ENCODE measurements around the gene TDP2. TPM values are rescaled to one million over a fixed set of nuclear protein-coding genes. Genes with fewer than 3 reads are reported as not detected.
A peak's percentile ranks its signal among the peaks of the same experiment; 100 is the strongest.
"Not testable (repeated sequence)": the region's sequence is repeated elsewhere in the genome, so short reads cannot be mapped to it uniquely, and the experiment has no call there.

Gene TDP2, protein sequence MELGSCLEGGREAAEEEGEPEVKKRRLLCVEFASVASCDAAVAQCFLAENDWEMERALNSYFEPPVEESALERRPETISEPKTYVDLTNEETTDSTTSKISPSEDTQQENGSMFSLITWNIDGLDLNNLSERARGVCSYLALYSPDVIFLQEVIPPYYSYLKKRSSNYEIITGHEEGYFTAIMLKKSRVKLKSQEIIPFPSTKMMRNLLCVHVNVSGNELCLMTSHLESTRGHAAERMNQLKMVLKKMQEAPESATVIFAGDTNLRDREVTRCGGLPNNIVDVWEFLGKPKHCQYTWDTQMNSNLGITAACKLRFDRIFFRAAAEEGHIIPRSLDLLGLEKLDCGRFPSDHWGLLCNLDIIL
- 22.8 TPM for polyA plus RNA-seq (ENCODE audit: insufficient read length)

DNA sequence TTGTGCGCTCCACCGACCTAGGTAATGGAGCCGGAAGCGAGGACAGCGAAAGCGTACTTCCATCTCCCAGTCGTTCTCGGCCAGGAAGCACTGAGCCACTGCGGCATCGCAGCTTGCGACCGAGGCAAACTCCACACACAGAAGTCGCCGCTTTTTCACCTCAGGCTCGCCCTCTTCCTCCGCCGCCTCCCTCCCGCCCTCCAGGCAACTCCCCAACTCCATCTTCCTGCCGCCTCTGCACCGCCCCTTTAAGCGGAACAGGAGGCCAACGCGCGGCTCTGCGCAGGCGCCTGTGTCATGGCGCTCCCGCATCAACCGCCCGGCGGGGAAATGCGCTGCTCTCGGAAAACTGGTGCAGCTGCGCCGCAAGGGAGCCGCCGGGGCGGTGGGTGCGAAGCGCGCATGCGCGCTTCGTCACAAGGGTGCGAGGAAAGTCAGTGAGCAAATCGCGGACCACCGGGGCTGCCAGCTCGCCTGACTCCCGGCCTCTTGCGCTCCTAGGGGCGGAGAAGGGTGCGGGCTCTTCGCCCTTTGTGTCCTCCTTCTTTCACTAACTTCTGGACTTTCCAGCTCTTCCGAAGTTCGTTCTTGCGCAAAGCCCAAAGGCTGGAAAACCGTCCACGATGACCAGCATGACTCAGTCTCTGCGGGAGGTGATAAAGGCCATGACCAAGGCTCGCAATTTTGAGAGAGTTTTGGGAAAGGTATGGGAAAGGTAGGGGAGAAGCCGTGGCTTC lies at the start of gene TDP2, which contains the start of gene ACOT13:
Gene TDP2, minus strand, starts transcription at position 259 of the 737 bp plus-strand sequence. Its CDS starts 37 bp downstream, at position 222.
Gene ACOT13, plus strand, starts transcription at position 437 of the 737 bp plus-strand sequence. Its CDS starts 187 bp downstream, at position 624.
- peak; percentile 99 for DNase-seq

DNA sequence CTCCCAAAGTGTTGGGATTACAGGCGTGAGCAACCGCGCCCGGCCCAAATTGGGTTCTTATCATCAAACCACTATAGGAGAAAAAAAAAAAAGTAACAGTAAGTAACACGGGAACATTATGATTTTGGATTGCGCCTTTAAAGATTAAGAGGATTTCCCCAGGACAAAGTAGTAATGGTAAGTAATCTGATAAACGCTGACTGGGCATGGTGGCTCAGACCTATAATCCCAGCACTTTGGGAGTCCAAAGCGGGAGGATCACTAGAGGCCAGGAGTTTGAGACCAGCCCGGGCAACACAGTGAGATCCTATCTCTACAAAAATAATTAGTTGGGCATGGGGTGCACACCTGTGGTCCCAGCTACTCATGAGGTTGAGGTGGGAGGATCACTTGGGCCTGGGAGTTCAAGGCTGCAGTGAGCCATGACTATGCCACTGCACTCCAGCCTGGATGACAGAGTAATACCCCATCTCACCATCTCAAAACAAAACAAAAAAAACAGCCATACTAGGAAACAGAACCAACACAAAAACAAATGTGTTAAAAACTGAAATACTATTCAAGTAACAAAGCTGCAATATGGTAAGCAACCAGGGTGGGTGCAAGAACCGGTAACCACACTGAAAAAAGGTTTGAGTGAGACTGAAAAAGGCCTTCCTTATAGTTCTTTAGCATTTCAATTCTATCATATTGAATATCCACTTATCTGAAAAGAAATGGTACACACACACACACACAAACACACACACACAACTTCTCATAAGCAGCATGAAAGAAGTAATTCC lies 44.0 kb upstream of the TDP2 start:
- DNase-seq, result no peak

DNA sequence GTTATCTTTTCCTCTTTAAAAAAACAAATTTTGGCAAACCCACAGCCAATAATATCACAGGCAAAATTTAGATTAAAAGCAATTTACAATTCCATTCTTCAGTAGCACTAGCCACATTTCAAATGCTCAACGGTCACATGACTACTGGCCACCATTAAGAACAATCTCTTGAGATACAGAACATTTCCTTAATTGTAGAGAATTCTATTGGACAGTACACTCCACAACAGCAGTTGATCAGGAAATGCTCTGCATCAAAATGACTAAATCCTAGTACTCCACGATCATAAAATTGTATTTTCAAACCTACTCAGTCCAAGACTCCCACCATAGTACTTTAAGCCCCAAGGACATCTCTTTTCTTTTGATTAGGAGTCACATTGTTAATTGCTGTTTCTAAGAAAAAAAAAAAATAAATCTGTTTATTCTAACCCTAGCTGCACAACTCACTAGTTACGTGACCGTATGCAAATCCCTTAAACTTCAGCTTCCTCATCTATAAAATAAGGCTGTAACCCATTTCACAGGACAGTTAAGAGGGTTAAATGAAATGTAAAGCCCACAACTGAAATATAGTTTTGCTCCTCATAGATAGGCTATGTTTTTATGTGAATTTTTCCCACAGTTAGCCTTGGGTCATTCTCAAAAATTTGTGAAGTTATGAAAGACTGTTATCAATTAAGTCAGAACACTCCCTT lies 42.5 kb upstream of the TDP2 start:
- no peak for DNase-seq

DNA sequence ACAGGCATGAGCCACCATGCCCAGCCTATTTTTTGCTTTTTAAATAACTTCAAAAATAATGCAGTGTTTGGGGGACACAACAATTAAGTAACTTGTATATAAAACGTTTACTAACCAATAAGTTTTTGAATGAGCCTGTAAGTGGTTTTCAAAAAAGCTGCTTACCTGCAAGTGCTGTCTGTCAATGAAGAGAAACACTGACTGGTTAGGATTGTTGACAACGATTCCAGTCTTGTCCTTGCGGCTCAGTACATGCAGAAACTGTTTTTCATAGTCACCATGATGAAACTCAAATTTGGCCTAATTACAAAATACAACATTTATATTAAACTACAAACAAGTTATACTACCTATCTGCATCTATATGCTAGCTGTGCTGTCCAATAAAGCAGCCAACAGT lies 41.9 kb upstream of the TDP2 start:
- DNase-seq, result no peak

DNA sequence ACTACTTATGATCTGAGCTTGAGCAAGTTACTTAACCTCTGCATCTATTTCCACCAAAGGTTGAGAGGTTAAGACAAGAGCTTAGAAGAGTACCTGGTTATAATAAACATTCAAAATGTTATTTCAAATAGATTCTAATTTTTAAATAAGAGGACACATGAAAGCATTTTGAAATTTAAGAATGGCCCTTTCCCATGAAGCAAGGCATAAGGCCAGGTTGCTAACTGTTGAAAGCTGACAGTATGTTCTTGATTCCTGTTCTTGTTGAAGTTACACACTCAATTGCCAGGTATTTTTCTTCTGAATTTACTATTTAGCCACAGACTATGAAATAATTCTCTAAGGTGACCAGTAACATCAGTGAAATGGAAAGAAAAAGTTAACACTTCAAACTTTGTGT lies 37.8 kb upstream of the TDP2 start:
- no peak for DNase-seq

DNA sequence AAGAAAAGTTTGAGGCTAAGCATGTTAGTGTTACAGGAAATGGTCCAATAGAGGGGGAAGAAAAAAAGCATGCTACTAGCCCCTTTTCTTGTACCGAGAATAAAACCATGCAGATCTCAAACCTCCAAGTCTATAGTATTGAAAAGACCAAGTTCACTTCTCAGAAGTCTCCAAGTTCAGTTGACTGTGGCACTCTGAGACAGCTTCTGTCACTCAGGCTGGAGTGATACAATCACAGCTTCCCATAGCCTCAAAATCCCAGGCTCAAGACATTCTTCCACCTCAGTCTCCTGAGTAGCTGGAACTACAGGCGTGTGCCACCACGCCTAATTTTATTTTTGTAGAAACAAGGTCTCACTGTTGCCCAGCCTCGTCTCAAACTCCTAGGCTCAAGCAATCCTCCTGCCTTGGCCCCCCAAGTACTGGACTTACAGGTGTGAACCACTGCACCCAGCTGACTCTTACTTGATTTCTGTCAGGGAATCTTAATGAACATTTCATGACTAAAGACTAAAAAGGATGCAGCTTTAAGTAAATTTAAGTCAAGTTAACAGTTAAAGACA lies 36.1 kb upstream of the TDP2 start:
- DNase-seq, result no peak

DNA sequence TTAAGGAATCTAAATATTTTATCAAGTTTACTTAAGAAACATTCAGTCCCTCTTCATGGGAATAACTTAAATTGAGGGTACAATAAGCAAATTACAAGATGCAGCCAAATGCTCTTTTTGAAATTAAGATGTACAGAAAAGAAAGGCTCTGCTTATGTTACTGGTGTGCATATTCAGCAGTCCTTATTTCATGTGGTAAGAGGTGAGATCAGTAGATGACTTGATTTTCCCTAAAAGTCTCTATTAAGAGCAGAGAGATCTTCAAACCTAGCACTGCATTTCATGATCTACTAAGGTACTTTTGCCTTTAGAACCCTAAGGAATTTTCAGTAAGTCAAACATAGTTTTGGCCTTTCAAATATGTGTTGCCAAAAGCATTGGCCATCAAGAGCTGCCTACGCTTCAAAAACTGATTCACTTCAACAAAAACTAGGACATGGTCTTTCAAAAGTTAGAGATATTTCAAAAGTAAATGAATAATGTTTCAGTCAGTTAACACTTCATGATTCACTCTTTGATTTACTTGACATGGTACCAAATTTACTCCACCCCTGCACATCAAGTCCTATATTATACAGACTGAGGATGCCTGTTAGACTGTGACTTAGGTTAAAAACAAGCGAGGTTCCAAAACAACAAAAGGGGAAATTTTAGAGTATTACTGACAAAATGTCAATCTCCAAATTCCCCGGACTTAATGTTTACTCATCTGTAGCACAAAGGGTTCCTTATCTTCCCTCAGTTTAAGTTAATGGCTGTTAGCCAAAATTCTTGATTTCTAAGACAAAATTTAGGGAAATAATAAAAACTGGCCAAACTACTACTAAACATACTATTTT lies 33.0 kb upstream of the TDP2 start:
- no peak for DNase-seq

DNA sequence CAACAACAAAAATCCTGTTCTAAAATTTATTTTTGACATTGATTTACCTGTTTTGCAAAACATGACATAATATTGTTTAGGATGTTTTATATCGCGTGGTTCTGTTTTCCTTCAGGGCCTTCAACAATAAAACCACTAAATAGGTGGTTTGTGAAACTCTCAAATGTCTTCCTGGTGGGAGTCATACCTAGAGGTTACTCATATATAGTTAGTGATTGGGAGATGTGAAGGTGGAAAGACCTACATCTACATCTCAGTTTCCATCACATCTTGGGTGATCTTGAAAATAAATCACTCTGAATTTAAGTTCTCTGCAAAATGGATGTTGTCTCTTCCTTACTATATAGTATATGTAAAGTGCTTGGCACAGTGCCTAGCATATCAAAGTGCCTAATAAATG lies 29.4 kb upstream of the TDP2 start:
- no peak for DNase-seq

DNA sequence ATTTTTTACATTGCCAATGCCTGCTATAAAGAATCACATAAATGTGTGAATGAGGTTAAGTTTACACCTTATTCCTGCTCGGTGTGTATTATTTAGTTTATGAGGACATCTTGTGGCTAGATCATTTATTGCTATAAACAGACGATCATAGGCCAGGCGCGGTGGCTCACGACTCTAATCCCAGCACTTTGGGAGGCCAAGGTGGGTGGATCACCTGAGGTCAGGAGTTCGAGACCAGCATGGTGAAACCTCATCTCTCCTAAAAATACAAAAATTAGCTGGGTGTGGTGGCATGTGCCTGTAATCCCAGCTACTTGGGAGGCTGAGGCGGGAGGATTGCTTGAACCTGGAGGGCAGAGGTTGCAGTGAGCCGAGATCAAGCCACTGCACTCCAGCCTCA lies 28.9 kb upstream of the TDP2 start:
- not testable (repeated sequence) for DNase-seq

DNA sequence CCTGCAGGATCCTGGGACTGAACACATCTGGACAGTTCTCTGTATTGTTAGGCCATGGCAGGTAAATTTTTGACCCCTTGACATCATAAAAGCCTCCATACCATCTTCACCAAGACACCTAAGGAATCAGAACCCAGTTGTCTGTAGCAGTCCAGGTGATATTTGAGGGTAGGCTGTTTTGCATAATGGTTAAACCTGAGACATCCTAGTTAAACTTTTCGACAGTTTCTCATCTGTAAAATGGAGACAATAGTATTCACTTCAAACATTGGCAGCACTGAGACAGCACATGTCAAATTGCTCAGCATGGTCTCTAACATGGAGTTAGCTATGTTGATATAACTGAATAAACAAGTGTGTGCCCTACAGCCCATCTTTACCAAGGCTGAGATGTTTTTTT lies 27.5 kb upstream of the TDP2 start:
- no peak for DNase-seq

DNA sequence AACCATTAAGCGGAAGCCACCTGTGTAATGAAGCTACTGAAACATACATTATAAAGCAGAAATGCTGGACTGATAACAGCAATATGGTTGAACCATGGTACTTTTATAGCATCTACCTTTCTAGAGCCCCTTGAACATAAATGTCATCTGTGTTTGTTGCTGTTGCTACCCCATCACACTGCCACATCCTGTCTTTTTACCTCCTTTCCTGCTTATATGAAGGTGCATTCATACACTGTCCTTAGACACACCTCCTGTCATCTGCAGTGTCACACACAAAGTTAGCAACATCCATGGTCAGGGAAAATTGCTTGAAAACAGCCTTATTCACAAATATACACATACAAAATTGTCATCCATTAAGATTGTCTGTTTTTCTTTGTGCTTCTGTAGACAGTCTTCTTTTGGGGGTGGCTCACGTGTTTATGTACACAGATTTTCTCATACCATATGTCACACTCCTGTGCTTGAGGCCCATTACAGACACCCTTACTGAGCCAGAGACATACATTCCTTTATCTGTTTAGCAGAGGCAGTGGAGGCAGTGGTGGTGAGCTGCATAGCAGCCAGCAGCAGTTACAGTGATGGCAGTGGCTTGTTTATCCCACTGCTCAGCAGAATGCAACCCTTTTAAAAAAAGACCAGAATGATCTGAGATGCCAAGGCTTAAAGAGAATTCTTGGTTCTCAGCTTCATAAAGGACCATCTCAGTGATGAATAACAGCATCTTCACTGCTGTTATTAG lies 26.3 kb upstream of the TDP2 start:
- DNase-seq, result no peak

DNA sequence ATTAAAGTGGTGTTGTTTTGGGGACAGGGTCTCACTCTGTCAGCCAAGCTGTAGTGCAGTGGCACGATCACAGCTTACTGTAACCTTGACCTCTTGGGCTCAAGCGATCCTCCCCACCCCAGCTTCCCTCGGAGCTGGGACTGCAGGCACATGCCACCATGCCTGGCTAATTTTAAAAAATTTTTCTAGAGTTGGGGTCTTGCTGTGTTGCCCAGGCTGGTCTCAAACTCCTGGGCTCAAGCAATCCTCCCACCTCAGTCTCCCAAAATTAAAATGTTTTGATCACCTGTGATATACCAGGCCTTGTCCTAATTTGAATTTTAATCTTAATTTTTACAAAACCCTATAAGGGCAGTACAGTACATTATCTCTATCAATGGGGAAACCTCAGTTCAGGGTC lies 25.7 kb upstream of the TDP2 start:
- DNase-seq, result no peak

DNA sequence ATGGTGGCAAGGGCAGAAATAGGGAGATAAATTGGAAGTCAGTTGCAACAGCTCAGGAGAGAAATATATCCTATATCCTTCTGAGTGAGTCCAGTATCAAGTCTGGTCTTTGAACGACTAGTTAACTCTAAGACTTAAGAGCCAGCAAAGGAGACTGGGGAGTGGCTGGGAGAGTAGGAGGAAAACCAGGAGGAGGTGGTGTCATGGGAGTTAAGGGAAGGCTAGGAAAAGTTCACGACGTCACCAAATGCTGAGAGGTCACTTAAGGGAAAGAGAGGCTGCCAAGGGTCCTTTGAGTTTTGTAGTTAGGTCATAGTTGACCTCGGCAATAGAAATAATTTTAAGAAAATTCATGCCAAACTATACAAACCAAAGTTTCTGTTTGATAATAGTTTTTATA lies 25.3 kb upstream of the TDP2 start:
- no peak for DNase-seq

DNA sequence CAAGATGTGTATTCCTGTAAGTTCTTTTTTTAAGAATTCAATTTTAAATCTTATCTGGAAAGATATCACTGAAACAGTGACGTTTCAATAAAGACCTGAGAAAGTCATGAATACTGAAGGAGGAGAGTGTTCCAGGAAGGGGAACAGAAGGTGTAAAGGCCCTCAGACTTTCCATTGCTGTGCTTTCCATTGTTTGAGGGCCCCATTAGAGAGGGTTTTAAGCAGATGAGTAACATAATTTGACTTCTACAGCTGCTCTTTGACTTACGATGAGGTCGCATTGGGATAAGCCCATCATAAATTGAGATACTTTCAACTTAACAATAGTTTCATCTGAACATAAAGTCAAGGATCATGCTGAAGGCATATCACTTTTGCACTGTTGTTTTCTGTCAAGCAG lies 24.9 kb upstream of the TDP2 start:
- no peak for DNase-seq

DNA sequence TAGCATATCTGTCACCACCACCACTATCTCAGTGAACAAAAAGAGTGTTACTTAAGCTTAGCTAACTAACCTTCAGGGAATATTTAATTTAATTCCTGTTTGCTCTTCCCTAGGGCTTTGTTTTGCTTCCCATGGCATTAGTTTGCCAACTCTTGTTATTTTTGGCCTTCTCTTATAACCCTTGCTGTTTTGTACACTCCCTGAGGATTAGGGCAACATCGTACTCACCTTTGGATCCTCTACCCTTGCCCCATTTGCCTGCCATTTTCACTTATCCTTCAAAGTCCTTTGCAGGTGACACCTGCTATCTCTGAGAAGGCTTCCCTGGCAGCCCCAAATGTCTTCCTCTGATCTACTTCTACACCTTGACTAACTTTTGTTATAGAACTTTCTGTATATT lies 23.9 kb upstream of the TDP2 start:
- DNase-seq, result no peak

DNA sequence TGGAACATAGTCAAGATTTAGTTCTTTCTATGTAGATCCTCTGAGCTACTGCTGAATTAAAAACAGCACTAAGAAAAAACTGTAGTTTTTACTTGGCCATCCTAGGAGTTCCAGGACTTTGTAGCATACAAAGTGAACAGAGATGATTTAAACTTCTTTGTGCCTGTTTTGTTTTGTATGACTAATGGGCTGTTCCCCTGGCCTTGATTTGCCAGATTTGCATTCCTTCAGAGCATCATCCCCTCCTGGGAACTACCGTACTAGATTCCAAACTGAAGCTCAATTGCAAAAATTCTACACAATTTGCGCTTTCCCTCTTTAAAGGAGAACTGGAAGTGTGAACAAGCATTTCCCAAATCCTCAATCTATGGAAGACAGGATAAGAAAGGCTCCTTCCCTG lies 23.3 kb upstream of the TDP2 start:
- DNase-seq, result no peak

DNA sequence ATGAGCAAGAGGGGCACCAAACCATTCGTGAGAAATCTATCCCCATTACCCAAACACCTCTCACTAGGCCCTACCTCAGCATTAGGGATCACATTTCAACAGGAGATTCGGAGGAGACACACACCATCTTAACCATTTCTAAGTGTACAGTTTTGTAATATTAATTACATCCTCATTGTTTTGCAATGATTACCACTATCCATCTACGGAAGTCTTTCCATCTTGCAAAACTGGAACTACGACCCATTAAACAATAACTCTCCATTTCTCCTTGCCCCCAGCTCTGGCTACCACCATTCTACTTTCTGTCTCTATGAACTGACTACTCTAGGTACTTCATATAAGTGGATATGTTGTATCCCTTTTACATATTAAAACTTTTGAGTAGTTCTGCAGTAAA lies 20.2 kb upstream of the TDP2 start:
- DNase-seq, result no peak

DNA sequence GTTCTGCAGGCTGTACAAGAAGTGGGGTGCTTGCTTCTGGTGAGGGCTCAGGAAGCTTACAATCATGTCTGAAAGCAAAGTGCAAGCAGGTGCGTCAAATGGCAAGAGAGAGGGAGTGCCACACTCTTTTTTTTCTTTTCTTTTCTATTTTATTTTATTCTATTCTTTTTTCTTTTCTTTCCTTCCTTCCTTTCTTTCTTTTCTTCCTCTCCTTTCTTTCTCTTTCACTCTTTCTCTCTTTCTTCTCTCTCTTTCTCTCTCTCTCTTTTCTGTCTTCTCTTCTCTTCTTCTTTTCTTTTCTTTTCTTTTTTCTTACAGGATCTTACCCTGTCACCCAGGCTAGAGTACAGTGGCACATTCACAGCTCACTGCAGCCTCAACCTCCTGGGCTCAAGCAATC lies 19.7 kb upstream of the TDP2 start:
- no peak for DNase-seq

DNA sequence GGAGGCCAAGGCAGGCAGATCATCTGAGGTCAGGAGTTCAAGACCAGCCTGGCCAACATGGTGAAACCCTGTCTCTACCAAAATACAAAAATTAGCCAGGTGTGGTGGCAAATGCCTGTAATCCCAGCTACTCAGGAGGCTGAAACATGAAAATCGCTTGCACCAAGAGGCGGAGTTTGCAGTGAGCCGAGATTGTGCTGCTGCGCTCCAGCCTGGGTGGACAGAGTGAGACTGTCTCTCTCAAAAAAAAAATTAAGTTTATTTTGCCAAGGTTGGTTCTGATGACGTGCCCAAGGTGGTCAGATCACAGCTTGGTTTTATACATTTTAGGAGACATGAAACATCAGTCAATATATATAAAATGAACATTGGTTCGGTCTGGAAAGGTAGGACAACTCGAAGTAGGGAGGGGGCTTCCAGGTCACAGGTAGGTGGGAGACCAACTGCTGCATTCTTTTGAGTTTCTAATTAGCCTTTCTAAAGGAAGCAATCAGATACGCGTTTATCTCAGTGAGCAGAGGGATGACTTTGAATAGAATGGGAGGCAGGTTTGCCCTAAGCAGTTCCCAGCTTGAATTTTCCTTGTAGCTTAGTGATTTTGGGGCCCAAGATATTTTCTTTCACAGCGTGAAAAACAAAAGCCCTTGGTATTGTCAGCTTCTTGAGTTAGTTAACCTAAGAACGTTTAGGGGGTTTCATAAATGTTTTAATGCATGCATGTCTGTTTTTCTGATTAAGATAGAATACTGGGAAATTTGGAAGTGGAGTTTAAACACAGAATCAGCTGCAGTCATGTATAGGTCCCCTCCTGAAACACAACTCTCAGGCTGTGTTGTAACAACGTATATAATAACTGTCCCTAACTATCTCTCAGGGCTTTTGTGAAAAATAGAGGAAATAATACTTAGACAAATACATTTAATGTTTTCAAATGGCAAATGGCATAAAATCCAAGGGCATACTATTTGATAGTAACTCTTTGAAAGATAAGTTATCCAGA lies 16.9 kb upstream of the TDP2 start:
- DNase-seq, result no peak

Measured in hindlimb muscle (tissue), 1 donor.